HG03159 (cell line): ENCODE results near the gene OLFM2.
"Not testable (repeated sequence)": the region's sequence is repeated elsewhere in the genome, so short reads cannot be mapped to it uniquely, and the experiment has no call there.

Source experiments
- ATAC-seq: cut with Tn5 transposase; IDR thresholded peaks from one replicate; pipeline ENCODE4 v1.9.1; 2021; ENCODE audit warnings: mild to moderate bottlenecking, moderate library complexity; ENCODE audit not compliant: unreplicated experiment

OLFM2 gene

GRCh38 chr19:9943744-9944143 is 7.4 kb upstream of the OLFM2 start:
- ATAC-seq: no peak

GRCh38 chr19:9941671-9942070 is 5.4 kb upstream of the OLFM2 start:
- ATAC-seq: no peak

- ATAC-seq: no peak
Observed at GRCh38 chr19:9941231-9941630, 4.9 kb upstream of the OLFM2 start.

- no peak for ATAC-seq
Observed at GRCh38 chr19:9940778-9941177, 4.5 kb upstream of the OLFM2 start.

- no peak for ATAC-seq
Observed at GRCh38 chr19:9939301-9939913, 3.1 kb upstream of the OLFM2 start.

GRCh38 chr19:9937001-9937411 is 691 bp upstream of the OLFM2 start:
- ATAC-seq: no peak

GRCh38 chr19:9935506-9936325 is 599 bp downstream of the OLFM2 start:
- ATAC-seq: no peak

GRCh38 chr19:9934132-9934950 is 2.0 kb downstream of the OLFM2 start:
- ATAC-seq: no peak

- no peak for ATAC-seq
Observed at GRCh38 chr19:9932835-9933234, 3.5 kb downstream of the OLFM2 start.

- no peak for ATAC-seq
Observed at GRCh38 chr19:9931629-9932028, 4.7 kb downstream of the OLFM2 start.

GRCh38 chr19:9923440-9923839 is 12.9 kb downstream of the OLFM2 start:
- no peak for ATAC-seq

- ATAC-seq: not testable (repeated sequence)
Observed at GRCh38 chr19:9922782-9923379, 13.4 kb downstream of the OLFM2 start.

- ATAC-seq: no peak
Observed at GRCh38 chr19:9917321-9917720, 19.0 kb downstream of the OLFM2 start.

- no peak for ATAC-seq
Observed at GRCh38 chr19:9916719-9917118, 19.6 kb downstream of the OLFM2 start.

GRCh38 chr19:9914315-9915207 is 21.8 kb downstream of the OLFM2 start:
- no peak for ATAC-seq

GRCh38 chr19:9914001-9914314 is 22.4 kb downstream of the OLFM2 start:
- no peak for ATAC-seq

- no peak for ATAC-seq
Observed at GRCh38 chr19:9913237-9914000, 22.9 kb downstream of the OLFM2 start.

GRCh38 chr19:9912551-9913236 is 23.6 kb downstream of the OLFM2 start:
- ATAC-seq: no peak

GRCh38 chr19:9911524-9912185 is 24.7 kb downstream of the OLFM2 start:
- ATAC-seq: no peak
